K562 (cell line): ENCODE measurements around the gene PRSS1. TPM values are rescaled to one million over a fixed set of nuclear protein-coding genes. Genes with fewer than 3 reads are reported as not detected.
A peak's percentile ranks its signal among the peaks of the same experiment; 100 is the strongest.

Experiments
- ATAC-seq: fragments of 200-7000 bp; cut with Tn5 transposase; 3 replicates; pipeline ENCODE4 v1.9.1; 2020; ENCODE audit warnings: moderate library complexity
- BruUV-seq: library from RNA; stranded (reverse); fragments of 400-500 nt; replicated peaks from 2 replicates; lab custom pipeline; 2021; lab: Mats Ljungman, UMichigan
- CTCF ChIA-PET: fragments of 300-600 bp; formaldehyde crosslinking; extraction: SDS; loops from one replicate; lab custom pipeline; 2021; ENCODE audit warnings: low intra/inter-chr PET ratio; lab: Yijun Ruan, JAX
- POLR2A ChIA-PET: fragments of 300-600, 350-650 bp; sonication (Branson Sonifier 250); formaldehyde crosslinking; extraction: SDS; loops from one replicate; lab custom pipeline; 2021; ENCODE audit warnings: antibody characterized with exemption, inconsistent platforms; lab: Yijun Ruan, JAX
- DNase-seq, 4 experiments: peaks; one replicate each; pipeline versions ENCODE4 v3.0.0 to v3.0.0-alpha.2; 2011 to 2018; ENCODE audit warnings: low spot score in 3 of 4, mixed read lengths in 3 of 4; ENCODE audit errors: extremely low read depth in 1 of 4
- FAIRE-seq: peaks from 2 replicates; lab custom pipeline; 2011; peaks lifted over from hg19 to GRCh38; lab: Jason Lieb, UNC
- H2AFZ ChIP-seq: 2 replicates; pipeline ENCODE4 v1.6.0; 2011; ENCODE audit warnings: low read depth, low read length, control low read depth, inconsistent platforms
- H3K27ac ChIP-seq: fragments of 200-600 bp; 3 replicates; pipeline ENCODE4 v1.8.0; 2011; ENCODE audit warnings: low read depth, mild to moderate bottlenecking, control low read depth, inconsistent platforms, low read length, moderate library complexity, mixed read lengths; ENCODE audit errors: extremely low read depth
- H3K27me3 ChIP-seq, 2 experiments: fragments of 300-600 bp in 1 of 2; 2 replicates in 1 of 2; 3 replicates in 1 of 2; pipeline versions ENCODE4 v1.6.0 to v1.8.0; 2011; ENCODE audit warnings: inconsistent platforms in 2 of 2, low read length in 2 of 2, mild to moderate bottlenecking in 1 of 2, mixed read lengths in 1 of 2, moderate library complexity in 1 of 2; ENCODE audit not compliant: control insufficient read depth in 2 of 2, insufficient read depth in 2 of 2
- H3K36me3 ChIP-seq: fragments of 300-600 bp; 3 replicates; pipeline ENCODE4 v1.8.0; 2011; ENCODE audit warnings: mild to moderate bottlenecking, low read length, inconsistent platforms; ENCODE audit not compliant: control insufficient read depth, insufficient read depth
- H3K4me1 ChIP-seq, 2 experiments: fragments of 200-600 bp in 1 of 2; replicated peaks in 1 of 2; 2 replicates in 1 of 2; 3 replicates in 1 of 2; pipeline versions ENCODE4 v1.5.1 to v1.8.0; 2011; ENCODE audit warnings: inconsistent platforms in 2 of 2, low read length in 2 of 2, mild to moderate bottlenecking in 1 of 2, mixed read lengths in 1 of 2, moderate library complexity in 1 of 2; ENCODE audit not compliant: control insufficient read depth in 2 of 2, insufficient read depth in 2 of 2
- H3K4me2 ChIP-seq: 2 replicates; pipeline ENCODE4 v1.6.1; 2011; ENCODE audit warnings: low read length, control low read depth, inconsistent platforms, mixed read lengths; ENCODE audit not compliant: insufficient read depth
- H3K4me3 ChIP-seq: fragments of 200-600 bp; sonication (generic), shearing (Covaris generic); 2 replicates; pipeline ENCODE4 v1.5.1; 2016; ENCODE audit warnings: control low read depth, inconsistent platforms
- H3K79me2 ChIP-seq: fragments of 200-600 bp; 3 replicates; pipeline ENCODE4 v1.8.0; 2011; ENCODE audit warnings: low read length, inconsistent platforms; ENCODE audit not compliant: control insufficient read depth, insufficient read depth
- H3K9ac ChIP-seq, 2 experiments: 2 replicates each; pipeline versions ENCODE4 v1.6.0 to v1.6.1; 2011; ENCODE audit warnings: low read depth in 2 of 2, low read length in 2 of 2, control low read depth in 1 of 2, inconsistent platforms in 1 of 2, mild to moderate bottlenecking in 1 of 2, mixed read lengths in 1 of 2; ENCODE audit not compliant: insufficient read depth in 1 of 2
- H3K9me1 ChIP-seq: one replicate; pipeline ENCODE4 v1.6.0; 2011; ENCODE audit warnings: inconsistent platforms, mild to moderate bottlenecking, low read length, moderate library complexity; ENCODE audit not compliant: control insufficient read depth, insufficient read depth
- H3K9me3 ChIP-seq: replicated peaks from 2 replicates; pipeline ENCODE4 v1.5.1; 2011; ENCODE audit warnings: low read depth, low read length, inconsistent platforms; ENCODE audit not compliant: control insufficient read depth, insufficient read depth
- H4K20me1 ChIP-seq: replicated peaks from 2 replicates; pipeline ENCODE4 v1.6.1; 2011; ENCODE audit warnings: low read length, inconsistent platforms, mixed read lengths; ENCODE audit not compliant: control insufficient read depth, insufficient read depth
- BACH1 ChIP-seq: fragments of 200-800 bp; sonication (Bioruptor generic); IDR thresholded peaks from 2 replicates; pipeline ENCODE4 v1.6.1; 2016; ENCODE audit warnings: missing genetic modification characterization, missing compliant biosample characterization
- CREBBP ChIP-seq: IDR thresholded peaks from one replicate; pipeline ENCODE4 v1.6.1; 2012; ENCODE audit warnings: low read depth, mild to moderate bottlenecking, control low read depth, inconsistent platforms, low read length
- CREM ChIP-seq: IDR thresholded peaks from 2 replicates; pipeline ENCODE4 v1.6.1; 2014; ENCODE audit warnings: antibody characterized with exemption, low read depth
- FOXK1 ChIP-seq: sonication (generic); formaldehyde crosslinking; IDR thresholded peaks from 2 replicates; pipeline ENCODE4 v1.8.0; 2022; ENCODE audit warnings: missing genetic modification reagents, mild to moderate bottlenecking, borderline replicate concordance
- GABPA ChIP-seq: fragments of 200-800 bp; sonication (Bioruptor generic); conservative IDR thresholded peaks from 2 replicates; pipeline ENCODE4 v1.6.1; 2016; ENCODE audit warnings: low read depth, missing genetic modification characterization, missing compliant biosample characterization
- GTF2B ChIP-seq: IDR thresholded peaks from 2 replicates; pipeline ENCODE4 v1.6.1; 2011; ENCODE audit not compliant: insufficient read length; ENCODE audit errors: extremely low read depth
- ILF3 ChIP-seq: fragments of 450-650 bp; IDR thresholded peaks from 2 replicates; pipeline ENCODE4 v1.6.1; 2018; ENCODE audit warnings: antibody characterized with exemption, mild to moderate bottlenecking, moderate library complexity, borderline replicate concordance
- JUN ChIP-seq, 2 experiments: sonication (generic) in 1 of 2; formaldehyde crosslinking in 1 of 2; IDR thresholded peaks; 2 replicates each; pipeline versions ENCODE4 v1.6.1 to v1.8.0; 2012 to 2022; ENCODE audit warnings: borderline replicate concordance in 2 of 2, mild to moderate bottlenecking in 2 of 2, improper control_type of control experiment in 1 of 2, low read depth in 1 of 2, low read length in 1 of 2, missing genetic modification reagents in 1 of 2
- MTA3 ChIP-seq: fragments of 450-650 bp; formaldehyde crosslinking; IDR thresholded peaks from 2 replicates; pipeline ENCODE4 v1.6.1; 2017; ENCODE audit warnings: mild to moderate bottlenecking, borderline replicate concordance
- RBBP5 ChIP-seq: fragments of 200-600 bp; sonication (generic); IDR thresholded peaks from 2 replicates; pipeline ENCODE4 v1.6.1; 2012; ENCODE audit warnings: borderline replicate concordance, mild to moderate bottlenecking, low read length, control low read depth, inconsistent platforms; ENCODE audit not compliant: insufficient read depth, poor library complexity, severe bottlenecking
- SMARCE1 ChIP-seq: fragments of 450-650 bp; IDR thresholded peaks from 2 replicates; pipeline ENCODE4 v1.7.1; 2016; ENCODE audit warnings: mild to moderate bottlenecking
- ZNF253 ChIP-seq: fragments of 250-450 bp; sonication (Bioruptor Pico); conservative IDR thresholded peaks from 2 replicates; pipeline ENCODE4 v1.6.1; 2021; ENCODE audit warnings: mild to moderate bottlenecking
- ZNF354B ChIP-seq: fragments of 250-450 bp; sonication (Bioruptor Pico); IDR thresholded peaks from 2 replicates; pipeline ENCODE4 v1.4.0; 2020
- ZNF57 ChIP-seq: fragments of 450-650 bp; formaldehyde crosslinking; IDR thresholded peaks from 2 replicates; pipeline ENCODE4 v1.4.0; 2020; ENCODE audit warnings: mild to moderate bottlenecking, moderate library complexity
- WGBS: fragments of 100-300 bp; shearing (Covaris generic); methylation state at CpG from one replicate; pipeline ENCODE4 v1.1.6; 2016; ENCODE audit warnings: low coverage, mixed read lengths; ENCODE audit not compliant: insufficient coverage; ENCODE audit errors: missing lambda C conversion rate; 5-methylcytosine and 5-hydroxymethylcytosine counted together
- in situ Hi-C: fragments of 300-500 bp; cut with MboI; formaldehyde crosslinking; loops from 4 replicates; pipeline ENCODE4 v1.15.0; 2018; ENCODE audit warnings: inconsistent platforms, mixed read lengths
- intact Hi-C: fragments of 100-400 bp; cut with micrococcal nuclease; formaldehyde crosslinking; loops from 2 replicates; pipeline ENCODE4 v1.14.2; 2022
- polyA plus RNA-seq, 8 experiments: library from polyadenylated mRNA; depleted of rRNA in 4 of 8; stranded (reverse) in 5 of 8; unstranded in 3 of 8; fragments of >200 nt; fragmentation: Nextera tagmentation in 2 of 8; fragmentation: Illumina TruSeq in 1 of 8; extraction: Ambion mirVana in 2 of 8; extraction: Trizol in 1 of 8; gene quantifications; 2 replicates each; pipeline versions ENCODE4 v1.2.1 to v1.2.3, GENCODE V29; 2011 to 2014; ENCODE audit warnings: inconsistent platforms in 1 of 8, missing spikeins in 1 of 8
- total RNA-seq, 7 experiments: library from RNA; depleted of rRNA in 6 of 7; stranded (reverse); fragments of >200 nt in 6 of 7; fragmentation: Illumina TruSeq in 2 of 7; extraction: Trizol in 2 of 7; gene quantifications; 2 replicates each; pipeline versions ENCODE4 v1.2.1 to v1.2.3, GENCODE V29; 2011 to 2021; ENCODE audit warnings: low replicate concordance in 1 of 7
- TF ChIP-seq, protein P1 (sequence below): IDR thresholded peaks from 2 replicates; pipeline ENCODE4 v1.6.1; 2012; ENCODE audit warnings: low read depth, low read length, improper control_type of control experiment, borderline replicate concordance
- TF ChIP-seq, protein P2 (sequence below): fragments of 450-650 bp; conservative IDR thresholded peaks from 2 replicates; pipeline ENCODE4 v1.6.1; 2016; ENCODE audit warnings: missing genetic modification characterization, low read depth, mild to moderate bottlenecking, missing compliant biosample characterization, moderate library complexity

Gene PRSS1
- total and polyA plus RNA-seq, 9 of the 15 experiments (the other 6 are each of a cell fraction or from before 2014, with no cell fraction given), result 0.07 to 6.6 (median 0.20) TPM; not detected in 6

DNA sequence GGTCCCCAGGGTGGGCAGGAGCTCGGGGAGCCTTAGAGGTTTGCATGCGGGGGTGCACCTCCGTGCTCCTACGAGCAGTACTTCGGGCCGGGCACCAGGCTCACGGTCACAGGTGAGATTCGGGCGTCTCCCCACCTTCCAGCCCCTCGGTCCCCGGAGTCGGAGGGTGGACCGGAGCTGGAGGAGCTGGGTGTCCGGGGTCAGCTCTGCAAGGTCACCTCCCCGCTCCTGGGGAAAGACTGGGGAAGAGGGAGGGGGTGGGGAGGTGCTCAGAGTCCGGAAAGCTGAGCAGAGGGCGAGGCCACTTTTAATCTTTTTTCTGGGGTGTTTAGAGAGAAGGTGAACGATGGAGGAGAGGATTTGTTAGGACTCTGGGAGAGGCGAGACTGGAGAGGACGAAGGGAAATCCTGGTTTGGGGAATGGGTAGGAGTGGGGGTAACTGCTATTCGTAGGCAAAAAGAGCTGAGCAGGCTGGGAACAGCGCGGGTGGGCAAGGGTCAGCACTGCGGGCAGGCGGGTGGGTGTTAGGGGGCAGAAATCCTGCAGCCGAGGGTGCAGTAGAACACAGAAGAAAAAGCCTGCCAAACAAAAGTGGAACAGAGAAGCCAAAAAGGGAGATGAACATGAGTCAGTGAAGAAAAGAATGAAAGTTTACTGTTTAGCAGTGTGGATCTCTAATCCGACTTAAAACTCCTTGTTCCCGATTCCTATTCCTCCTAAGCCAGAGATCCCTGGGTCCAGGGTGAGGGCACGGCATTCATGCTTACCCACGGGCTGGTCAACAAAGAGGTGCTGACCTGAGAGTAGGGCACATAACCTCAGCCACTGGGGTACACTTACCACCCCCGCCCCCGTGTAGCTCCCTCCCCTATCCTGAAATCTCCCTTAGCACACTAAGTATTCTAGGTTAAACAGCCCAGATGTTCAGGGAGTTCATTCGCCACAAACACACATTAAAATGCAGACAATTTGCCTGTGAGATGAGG lies 48.4 kb downstream of the PRSS1 start:
- ATAC-seq (no peak), DNase-seq (peak in 2 of 4 experiments; percentile 45 to 48), FAIRE-seq (no peak)
- H2AFZ ChIP-seq, result no peak overlapping the region
- H3K36me3 ChIP-seq, result no peaks in the 10 kb centered on the region
- in situ Hi-C loops, result loop anchor here (25.0 kb wide), 1 partner anchor 160 kb away; no protein-coding TSS in a partner anchor
- H3K79me2 ChIP-seq, result no peaks in the 10 kb centered on the region; the same call in 2 of the 3 replicates
- ChIA-PET POLR2A (interaction anchor here (0.7 to 1.5 kb wide), 2 partner anchors 9 to 417 kb away, joined by 3 read pairs; no protein-coding TSS in a partner anchor), CTCF (no interaction called here)
- intact Hi-C loops, result no loop called here
- no peaks in the 10 kb centered on the region for H4K20me1 ChIP-seq
- no peak overlapping the region for H3K27ac ChIP-seq
- peaks cover 9 to 39% of the 10 kb centered on the region in 2 experiments for H3K27me3 ChIP-seq
- no peak overlapping the region; the same call in 1 of the 2 replicates for H3K4me2 ChIP-seq
- no peaks in the 10 kb centered on the region for H3K9me3 ChIP-seq
- BruUV-seq, result no TSS peak
- WGBS, result 37% methylated on average over 32 of the region's 33 CpGs
- H3K4me3 ChIP-seq, result no peak overlapping the region
- no peaks in the 10 kb centered on the region for H3K9me1 ChIP-seq
- peaks cover 0 to 10% of the 10 kb centered on the region in 2 experiments; a peak in 2 of 5 replicates for H3K4me1 ChIP-seq
- no peak overlapping the region for H3K9ac ChIP-seq
- TF ChIP-seq SMARCE1, result no peak
- no peak for TF ChIP-seq BACH1 (tag)
- no peak for TF ChIP-seq MTA3
- no peak for TF ChIP-seq GTF2B
- TF ChIP-seq ZNF354B (CRISPR knock-in tag), result no peak
- TF ChIP-seq, protein P1, sequence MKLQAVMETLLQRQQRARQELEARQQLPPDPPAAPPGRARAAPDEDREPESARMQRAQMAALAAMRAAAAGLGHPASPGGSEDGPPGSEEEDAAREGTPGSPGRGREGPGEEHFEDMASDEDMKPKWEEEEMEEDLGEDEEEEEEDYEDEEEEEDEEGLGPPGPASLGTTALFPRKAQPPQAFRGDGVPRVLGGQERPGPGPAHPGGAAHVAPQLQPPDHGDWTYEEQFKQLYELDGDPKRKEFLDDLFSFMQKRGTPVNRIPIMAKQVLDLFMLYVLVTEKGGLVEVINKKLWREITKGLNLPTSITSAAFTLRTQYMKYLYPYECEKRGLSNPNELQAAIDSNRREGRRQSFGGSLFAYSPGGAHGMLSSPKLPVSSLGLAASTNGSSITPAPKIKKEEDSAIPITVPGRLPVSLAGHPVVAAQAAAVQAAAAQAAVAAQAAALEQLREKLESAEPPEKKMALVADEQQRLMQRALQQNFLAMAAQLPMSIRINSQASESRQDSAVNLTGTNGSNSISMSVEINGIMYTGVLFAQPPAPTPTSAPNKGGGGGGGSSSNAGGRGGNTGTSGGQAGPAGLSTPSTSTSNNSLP, result no peak
- TF ChIP-seq FOXK1 (CRISPR knock-in tag), result no peak
- TF ChIP-seq JUN (IDR thresholded peaks at IDR 0.05; ENCODE audit: borderline replicate concordance, low read depth, low read length), result no peak
- TF ChIP-seq JUN (CRISPR knock-in tag; IDR thresholded peaks at IDR 0.05; ENCODE audit: borderline replicate concordance), result no peak
- TF ChIP-seq GABPA, result no peak
- no peak for TF ChIP-seq CREBBP
- no peak for TF ChIP-seq ILF3
- TF ChIP-seq CREM, result no peak
- TF ChIP-seq ZNF57 (CRISPR knock-in tag), result no peak
- no peak for TF ChIP-seq ZNF253 (CRISPR knock-in tag)
- TF ChIP-seq RBBP5, result no peak
- TF ChIP-seq, protein P2, sequence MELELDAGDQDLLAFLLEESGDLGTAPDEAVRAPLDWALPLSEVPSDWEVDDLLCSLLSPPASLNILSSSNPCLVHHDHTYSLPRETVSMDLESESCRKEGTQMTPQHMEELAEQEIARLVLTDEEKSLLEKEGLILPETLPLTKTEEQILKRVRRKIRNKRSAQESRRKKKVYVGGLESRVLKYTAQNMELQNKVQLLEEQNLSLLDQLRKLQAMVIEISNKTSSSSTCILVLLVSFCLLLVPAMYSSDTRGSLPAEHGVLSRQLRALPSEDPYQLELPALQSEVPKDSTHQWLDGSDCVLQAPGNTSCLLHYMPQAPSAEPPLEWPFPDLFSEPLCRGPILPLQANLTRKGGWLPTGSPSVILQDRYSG, result no peak
